Erythroblast (primary cell): ENCODE data around the gene MRPL10.

Experiments used
- GATA1 ChIP-seq: IDR thresholded peaks from 2 replicates; pipeline ENCODE4 v1.6.1; 2011; ENCODE audit warnings: low read depth, mild to moderate bottlenecking, control low read depth, low read length, moderate library complexity
- POLR2A ChIP-seq: IDR thresholded peaks from 2 replicates; pipeline ENCODE4 v1.6.1; 2011; ENCODE audit warnings: mild to moderate bottlenecking, low read length

- TF ChIP-seq POLR2A, result no peak
- TF ChIP-seq GATA1, result no peak
Observed at GRCh38 chr17:47811709-47812108, 19.6 kb downstream of the MRPL10 start.
